DOHH2 (cell line): ENCODE results near the gene TVP23A.

Source experiments
- EZH2phosphoT487 ChIP-seq: fragments of 200-600 bp; sonication (generic); IDR thresholded peaks from 2 replicates; pipeline ENCODE4 v1.6.1; 2017; ENCODE audit warnings: borderline replicate concordance, mild to moderate bottlenecking, antibody characterized with exemption, low read length, moderate library complexity, mixed read lengths
- TF ChIP-seq, protein P1 (sequence below): fragments of 200-600 bp; sonication (generic); IDR thresholded peaks from one replicate; pipeline ENCODE4 v1.5.1; 2014; ENCODE audit warnings: antibody characterized with exemption, mild to moderate bottlenecking, low read depth, low read length; ENCODE audit not compliant: poor library complexity, severe bottlenecking

DNA sequence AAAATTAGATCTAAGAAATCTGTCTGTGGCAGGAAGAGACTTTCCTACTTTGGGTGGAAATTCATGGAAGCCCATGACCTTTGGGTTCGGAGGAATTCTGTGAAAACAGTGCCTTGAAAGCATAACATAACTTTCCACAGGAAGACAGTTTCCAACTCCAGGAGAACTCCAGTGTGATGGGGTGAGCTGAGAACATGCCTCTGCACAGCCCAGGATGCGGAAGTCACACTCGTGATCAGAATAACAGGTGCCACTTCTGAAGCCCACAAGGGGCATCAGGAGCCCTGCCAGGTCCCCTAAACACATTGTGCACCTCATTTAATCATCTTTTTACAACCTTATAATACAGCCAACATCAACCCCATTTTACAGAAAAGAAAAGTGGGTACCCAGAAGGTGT lies 9.7 kb downstream of the TVP23A start:
- TF ChIP-seq, protein P1, sequence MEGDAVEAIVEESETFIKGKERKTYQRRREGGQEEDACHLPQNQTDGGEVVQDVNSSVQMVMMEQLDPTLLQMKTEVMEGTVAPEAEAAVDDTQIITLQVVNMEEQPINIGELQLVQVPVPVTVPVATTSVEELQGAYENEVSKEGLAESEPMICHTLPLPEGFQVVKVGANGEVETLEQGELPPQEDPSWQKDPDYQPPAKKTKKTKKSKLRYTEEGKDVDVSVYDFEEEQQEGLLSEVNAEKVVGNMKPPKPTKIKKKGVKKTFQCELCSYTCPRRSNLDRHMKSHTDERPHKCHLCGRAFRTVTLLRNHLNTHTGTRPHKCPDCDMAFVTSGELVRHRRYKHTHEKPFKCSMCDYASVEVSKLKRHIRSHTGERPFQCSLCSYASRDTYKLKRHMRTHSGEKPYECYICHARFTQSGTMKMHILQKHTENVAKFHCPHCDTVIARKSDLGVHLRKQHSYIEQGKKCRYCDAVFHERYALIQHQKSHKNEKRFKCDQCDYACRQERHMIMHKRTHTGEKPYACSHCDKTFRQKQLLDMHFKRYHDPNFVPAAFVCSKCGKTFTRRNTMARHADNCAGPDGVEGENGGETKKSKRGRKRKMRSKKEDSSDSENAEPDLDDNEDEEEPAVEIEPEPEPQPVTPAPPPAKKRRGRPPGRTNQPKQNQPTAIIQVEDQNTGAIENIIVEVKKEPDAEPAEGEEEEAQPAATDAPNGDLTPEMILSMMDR: peak; percentile 37
- no peak for TF ChIP-seq EZH2phosphoT487
